Measurements from ENCODE around the gene MAFB.

MAFB gene

DNA sequence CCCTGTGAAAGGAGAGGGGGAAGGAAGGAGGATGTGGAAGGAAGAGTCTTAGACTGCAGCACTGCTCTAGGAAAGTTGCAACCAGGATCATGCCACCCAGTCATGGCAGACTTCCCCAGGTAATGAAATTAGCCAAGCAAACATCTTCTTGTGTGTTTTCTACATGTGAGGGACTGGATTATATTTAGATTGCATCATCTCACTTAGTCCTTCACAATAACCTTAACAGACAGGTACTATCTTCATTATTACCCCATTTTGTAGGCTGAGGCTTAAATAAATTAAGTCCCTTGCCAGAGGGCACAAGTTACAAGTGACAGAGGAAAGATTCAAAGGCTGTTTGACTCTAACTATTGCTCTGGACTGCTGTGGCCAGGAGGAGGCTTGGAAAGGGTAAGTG lies 9.7 kb upstream of the MAFB start:
- no peak for DNase-seq

DNA sequence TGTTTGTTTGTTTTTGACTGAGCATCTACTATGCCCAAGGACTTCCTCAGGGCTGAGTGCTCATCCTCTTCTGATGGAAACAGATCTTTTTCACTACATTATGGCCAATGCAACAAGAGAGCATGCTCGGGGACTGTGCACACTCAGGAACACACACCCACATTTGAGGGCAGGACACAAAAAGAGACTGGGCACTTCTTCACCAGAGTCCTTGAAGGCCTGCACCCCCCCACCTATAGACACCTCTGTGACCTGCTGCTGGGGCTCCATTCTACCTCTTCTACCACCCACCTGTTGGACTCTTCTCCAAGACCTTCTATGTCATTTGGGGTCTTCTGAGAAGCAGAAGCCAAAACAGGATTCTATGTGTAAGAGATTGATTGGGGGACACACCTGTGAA lies 9.2 kb upstream of the MAFB start:
- DNase-seq: no peak

DNA sequence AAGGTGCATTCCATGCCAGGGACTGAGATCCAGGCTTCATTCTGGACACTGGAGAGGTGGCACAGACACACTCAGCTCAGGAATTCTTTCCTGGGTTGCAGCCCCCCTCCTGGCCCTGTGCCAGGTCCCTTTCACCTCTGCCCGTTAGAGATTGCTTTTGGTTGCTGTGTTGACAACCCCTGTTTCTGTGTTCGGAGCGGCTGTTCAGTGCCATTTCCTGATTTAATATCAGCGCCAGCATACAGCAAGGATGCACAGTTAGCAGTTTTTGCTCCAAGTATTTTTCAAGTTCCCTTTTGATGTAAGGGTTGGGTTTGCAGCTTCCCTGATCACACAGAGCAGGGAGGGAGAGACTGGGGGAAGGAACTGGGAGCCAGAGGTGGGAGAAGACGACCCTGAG lies 8.5 kb upstream of the MAFB start:
- no peak for DNase-seq

DNA sequence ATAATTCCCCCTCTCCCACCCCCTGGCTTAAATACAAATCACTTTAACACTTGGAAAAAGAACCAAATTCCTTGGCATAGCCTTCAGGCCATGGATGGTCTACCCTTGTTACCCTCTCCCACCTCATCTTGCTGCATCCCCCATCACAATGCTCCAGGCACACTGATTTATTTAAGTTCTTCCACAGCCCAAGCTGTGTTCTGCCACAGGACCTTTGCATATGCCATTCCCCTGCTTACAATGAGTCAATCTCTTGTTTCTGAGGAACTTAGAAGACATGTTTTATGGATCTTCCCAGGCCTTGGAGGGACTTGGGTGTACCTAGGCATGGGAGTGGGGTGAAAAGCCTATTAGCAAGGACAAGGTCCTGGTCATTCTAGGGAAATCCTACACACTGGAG lies 6.2 kb upstream of the MAFB start:
- DNase-seq: no peak

DNA sequence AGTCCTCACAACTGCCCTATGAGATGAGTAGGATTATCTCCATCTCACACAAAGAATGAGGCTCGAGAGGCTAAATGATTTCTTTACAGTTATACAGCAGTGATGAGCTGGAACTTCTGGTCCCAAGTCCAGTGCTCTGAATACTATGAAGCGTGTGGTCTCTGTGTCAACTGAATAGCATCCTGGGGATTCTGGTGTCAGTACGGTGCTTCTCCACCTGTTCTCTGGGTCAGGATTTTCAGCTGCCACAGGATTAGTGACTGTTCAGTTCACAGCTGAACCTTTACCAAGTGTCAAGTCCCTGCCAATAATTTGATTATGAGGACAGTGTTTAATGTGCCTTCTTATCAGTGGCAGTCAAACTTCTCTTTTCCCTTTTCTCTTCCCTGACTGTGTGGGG lies 5.2 kb upstream of the MAFB start:
- DNase-seq: no peak

DNA sequence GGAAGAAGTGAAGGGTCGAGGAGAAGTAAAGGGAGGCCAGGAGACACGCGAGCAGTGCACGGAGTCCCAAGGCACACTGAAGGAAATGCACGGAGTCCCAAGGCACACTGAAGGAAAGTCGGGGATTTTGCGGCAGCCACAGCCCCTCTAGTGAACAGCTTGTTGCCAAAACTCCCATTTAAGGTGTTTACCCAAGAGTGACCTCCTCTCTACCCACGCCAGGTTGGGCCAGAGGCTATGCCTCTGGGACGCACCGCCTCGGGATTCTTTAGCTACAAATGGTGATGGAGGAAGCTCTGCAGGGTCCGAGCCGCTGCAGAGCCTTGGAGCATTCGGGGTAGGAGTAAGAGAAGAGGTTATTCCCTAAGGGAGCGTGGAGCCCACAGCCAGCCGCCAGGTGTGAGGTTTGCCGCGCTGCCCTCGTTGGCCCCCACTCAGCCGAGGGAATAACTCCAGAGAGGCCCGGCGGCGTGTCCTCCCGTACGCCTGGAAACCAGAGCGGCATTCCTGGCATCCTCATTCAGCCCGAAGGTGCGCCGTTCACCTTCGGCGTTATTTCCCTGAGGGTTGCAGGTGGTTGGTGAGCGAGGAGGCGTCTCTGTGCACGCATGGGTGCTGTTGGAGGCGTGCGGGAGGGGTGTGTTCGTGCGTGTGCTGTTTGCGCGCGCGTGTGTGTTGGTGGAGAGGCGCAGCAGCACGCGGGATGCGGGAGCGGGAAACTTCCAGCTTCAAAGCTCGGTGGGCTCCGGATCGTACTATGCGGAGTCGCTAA lies 3.4 kb upstream of the MAFB start:
- DNase-seq: no peak

DNA sequence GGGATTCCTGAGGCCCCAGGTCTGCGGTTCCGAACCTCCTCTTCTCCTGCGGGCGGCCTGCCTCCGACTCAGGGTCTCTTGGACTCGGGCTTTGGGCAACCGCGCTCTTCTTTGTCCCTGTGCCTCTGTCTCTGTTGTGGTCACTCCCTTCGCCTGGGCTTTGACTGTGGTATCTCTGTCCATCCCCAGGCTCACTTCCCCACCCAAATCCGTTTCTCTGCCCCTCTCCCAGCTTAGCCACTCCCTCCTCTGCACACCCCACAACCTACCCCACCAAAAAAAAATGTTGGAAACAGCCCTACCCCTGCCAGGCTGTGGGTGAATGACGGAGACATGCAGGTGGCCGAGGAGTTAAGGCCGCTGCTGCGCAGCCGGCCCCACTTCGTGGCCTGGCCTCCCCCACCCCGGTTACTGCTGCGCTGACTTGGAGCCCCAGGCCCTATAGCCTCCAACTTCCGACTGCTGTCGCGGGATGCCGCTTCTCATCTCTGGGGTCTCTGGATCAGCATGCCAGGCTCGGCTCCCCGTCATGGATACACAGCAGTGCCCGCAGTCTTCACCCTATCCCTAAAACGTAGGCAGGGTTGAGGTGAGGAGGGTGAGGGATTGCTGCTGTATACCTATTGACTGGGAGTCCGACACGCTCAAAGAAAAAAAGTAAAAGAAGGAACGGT lies 2.7 kb upstream of the MAFB start:
- no peak for DNase-seq

DNA sequence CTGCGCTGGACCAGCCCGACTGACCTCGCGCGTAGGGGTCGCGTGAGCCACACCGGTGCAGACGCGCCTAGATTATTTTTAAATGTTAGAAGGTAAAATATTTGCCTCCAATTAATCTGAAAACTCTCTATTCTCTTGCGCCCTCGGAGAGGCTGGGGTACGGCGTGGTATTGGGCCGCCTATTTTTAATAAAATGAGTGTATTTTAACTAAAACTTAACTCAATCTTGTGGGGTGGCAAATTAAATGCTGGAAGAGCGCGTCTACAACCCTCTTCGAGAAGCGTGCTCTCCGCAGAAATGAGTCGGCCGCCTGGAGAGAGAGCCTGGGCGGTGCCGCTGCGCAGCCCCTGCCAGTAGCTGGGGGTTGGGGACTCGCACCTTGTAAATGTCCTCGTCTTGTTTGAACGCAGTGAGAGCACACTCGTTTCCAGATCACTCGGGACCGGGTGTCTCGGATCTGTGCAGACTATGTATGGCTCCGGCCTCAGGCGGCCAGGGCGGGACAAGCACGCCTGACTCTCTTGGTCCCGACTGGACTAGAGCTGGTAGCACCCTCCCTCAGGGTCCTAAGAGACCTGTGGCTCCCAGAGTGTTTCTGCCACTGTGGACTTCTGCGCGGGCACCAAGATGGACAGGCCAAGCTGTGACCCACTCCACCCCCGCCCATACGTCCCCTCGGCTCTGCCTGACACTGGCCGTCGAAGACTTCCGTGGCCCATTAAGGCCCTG lies 2.0 kb upstream of the MAFB start:
- no peak for DNase-seq

DNA sequence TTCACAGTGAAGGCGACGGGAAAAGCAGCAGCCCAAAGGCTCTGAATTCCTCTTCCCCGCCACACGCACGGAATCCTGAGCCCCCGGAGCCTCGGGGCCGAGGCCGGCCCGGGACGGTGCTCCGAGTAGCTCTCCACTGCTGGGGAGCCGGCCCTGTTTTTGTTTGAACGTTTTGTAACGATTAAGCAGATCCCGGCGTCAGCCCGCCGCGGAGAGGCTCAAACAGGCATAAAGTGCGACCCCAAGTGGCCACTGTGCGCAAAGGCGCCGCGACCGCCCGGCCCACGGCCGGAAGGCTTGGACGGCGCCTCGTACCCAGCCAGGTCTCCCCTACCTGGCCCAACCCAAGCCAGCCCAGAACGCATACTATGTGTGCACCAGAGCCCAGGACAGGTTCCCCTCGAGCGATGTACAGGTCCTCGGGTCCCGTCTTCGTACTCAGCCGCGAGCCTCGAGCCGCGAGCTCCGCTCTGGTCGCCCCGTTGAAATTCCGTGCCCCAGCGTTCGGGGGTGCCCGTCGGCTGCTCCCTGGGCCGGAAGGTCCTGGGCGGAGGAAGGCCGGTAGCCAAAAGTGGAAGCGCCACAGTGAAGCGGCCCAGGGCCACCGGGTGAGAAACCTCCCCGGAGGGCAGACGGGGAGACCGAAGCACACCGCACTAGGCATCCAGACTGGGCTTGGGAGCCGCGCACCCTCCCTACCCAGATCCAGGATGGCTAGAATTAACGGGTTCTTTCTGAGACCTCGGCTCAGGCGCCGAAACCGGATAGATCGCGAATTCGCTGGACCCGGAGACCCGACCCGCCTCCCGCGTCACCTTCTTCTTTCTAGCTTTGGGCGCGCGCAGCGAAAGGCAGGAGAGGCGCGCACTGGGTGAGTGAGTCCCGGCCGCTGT lies 1.2 kb upstream of the MAFB start:
- DNase-seq: no peak

DNA sequence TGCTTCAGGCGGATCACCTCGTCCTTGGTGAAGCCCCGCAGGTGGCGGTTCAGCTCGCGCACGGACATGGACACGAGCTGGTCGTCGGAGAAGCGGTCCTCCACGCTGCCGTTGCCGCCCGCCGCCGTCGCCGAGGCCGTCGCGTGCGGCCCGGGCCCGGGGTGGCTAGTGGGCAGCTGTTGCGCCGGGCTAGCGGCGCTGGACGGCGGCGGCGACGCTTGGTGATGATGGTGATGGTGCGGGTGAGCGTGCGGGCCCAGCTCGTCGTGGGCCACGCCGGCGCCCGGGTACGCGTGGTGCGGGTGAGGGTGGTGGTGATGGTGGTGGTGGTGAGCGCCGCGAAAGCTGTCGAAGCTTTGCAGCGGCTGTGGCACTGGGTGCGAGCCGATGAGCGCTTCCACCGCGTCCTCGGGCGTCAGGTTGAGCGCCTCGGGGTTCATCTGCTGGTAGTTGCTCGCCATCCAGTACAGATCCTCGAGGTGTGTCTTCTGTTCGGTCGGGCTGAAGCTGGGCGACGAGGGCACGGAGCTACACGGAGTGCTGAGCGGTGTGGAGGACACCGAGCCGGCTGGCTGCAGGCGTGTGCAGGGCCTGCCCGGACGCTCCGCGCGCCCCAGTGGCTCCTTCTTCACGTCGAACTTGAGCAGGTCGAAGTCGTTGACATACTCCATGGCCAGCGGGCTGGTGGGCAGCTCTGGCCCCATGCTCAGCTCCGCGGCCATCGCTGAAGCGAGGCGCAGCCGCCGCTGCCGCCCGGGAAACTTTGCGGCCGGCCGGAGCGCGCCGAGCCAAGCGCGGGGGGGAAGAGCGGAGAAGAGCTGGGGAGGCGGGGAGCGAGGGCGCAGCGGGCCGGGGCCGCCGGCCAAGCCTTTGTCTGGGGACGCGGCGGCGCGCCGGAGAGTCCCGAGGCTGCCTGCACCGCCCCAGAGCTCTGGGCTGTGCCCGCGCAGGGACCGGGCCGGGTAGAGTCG lies 622 bp downstream of the MAFB start:
- no peak for DNase-seq

DNA sequence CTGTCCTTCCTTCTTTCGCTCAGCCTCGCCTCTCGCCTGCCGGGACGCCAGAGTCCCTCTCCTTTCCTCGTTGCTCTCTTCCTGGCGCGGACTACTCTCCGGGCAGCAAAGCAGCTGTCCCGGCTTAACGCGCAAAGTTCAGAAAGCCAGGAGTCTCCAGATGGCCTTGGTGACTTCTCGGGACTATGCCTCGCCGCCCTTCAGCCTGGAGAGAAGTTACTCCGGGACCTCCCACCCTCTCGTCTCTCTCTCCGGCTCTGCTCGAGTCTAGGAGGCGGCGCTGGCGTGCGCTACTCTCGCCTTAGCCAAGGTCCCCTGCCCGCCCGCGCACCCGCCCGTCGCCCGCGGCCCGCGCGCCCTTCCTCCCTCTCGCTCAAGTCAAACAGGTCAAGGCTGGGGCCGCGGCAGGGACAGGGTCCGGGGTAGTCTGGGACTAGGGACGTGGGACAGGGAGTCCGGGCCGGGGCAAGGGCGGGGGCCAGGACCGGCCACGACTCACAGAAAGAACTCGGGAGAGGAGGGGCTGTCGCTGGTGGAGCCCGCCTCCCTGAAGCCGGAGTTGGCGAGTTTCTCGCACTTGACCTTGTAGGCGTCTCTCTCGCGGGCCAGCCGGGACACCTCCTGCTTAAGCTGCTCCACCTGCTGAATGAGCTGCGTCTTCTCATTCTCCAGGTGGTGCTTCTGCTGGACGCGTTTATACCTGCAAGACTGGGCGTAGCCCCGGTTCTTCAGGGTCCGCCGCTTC lies 1.5 kb downstream of the MAFB start:
- no peak for DNase-seq

DNA sequence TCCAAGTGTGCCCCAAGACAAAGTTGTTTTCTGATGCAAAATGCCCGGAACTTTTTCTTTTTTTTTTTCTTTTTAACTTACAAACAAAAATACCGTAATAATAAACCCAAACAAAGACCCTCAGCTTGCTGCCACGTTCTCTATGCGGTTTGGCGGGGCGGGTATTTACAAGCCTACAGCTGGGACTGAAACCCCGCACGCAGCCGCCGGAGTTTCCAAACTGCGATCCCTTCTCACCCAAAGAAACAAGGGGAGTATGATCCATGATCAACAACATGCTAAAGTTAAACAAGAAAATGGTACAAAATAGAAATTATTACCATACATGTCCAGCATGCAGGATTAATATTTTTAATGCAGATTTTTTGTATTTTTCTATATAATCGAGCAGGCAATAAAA lies 2.1 kb downstream of the MAFB start:
- no peak for DNase-seq

DNA sequence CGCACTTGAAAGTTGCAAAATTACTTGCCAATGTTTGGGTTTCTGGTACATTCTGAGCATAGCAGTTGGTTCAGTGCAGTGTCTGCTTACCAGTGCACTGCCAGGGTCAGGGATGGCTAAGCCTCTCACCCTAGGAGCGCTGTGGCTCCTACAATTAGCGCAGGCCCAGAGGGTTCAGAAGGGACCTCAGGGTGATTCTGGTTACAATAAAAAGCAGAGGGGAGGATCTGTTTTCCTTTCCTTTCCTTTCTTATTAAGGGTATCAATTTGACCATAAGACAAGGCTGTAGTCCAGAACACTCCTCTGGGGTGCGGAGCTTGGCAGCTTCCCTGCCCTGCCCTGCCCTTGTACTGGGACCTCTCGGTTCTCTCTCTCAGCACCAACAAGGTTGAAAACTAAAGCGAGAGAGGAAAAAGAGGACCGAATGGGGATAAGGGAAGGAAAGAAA lies 2.6 kb downstream of the MAFB start:
- no peak for DNase-seq

DNA sequence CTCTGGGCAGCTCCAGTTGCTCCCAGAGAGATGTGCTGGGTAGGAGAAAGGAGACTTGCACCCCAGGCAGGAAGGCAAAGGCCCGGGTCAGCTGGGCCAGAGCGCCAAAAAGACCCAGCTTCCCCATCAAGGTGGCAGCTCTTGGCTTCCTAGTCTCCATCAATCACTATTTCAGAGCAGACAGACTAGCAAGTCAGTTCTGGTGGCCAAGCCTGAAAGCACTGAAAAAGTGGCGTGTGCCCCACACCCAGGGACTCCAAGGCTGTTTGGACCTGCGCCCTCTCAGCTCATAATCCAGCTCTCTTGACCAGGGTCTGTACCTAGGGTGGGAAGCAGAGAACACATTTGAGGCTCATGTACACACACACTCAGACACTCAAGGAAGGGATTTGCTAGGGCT lies 3.7 kb downstream of the MAFB start:
- DNase-seq: no peak

DNA sequence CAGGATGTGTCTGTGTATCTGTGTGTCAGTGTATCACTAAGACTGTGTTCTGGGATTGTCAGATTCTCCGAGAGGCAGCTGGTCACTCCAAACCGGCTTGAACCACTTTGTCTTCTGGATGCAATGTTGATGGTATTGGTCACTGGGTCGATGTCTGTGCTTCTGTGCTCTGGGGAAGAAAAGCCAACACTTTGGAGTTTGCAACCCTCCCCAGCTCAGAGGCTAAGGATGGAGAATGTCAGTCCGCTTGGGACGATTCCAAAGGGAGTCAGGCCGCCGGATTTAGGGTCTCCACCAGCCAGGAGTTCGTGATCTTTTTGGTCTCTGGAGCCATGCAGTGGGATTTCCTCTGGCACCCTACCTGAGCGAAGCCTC lies 5.2 kb downstream of the MAFB start:
- DNase-seq: no peak

DNA sequence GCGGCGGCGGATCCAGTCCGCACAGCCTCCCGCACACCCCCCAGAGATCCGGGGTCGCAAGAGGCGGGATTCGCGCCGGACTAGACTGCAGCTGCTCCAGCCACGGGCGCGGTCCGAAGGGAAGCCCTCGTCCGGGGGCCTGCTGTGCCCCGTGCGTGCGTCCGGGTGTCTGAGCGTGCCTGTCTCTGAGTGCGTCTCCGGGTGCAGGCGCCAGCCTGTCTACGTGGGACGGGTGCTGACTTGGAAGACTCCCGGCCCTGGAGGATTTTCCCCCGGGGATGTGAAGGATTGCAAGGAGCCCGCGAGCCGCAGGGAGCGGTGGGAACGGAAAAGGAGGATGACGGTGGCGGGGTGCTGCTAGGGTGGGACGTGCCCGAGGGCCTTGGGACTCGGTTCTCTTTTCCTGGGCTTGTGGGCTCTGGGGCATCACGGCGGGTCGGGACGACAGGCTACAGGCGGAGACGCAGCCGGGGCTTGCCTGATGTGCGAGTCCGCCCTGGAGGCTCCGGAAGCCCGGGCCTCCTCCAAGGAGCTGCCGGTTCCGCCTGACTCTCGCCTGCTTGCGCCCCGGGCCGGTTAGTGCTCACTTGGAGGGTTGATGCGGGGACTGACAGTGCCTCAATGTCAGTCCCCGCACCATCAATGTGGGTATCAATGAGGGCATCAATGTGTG lies 5.7 kb downstream of the MAFB start:
- DNase-seq: no peak

DNA sequence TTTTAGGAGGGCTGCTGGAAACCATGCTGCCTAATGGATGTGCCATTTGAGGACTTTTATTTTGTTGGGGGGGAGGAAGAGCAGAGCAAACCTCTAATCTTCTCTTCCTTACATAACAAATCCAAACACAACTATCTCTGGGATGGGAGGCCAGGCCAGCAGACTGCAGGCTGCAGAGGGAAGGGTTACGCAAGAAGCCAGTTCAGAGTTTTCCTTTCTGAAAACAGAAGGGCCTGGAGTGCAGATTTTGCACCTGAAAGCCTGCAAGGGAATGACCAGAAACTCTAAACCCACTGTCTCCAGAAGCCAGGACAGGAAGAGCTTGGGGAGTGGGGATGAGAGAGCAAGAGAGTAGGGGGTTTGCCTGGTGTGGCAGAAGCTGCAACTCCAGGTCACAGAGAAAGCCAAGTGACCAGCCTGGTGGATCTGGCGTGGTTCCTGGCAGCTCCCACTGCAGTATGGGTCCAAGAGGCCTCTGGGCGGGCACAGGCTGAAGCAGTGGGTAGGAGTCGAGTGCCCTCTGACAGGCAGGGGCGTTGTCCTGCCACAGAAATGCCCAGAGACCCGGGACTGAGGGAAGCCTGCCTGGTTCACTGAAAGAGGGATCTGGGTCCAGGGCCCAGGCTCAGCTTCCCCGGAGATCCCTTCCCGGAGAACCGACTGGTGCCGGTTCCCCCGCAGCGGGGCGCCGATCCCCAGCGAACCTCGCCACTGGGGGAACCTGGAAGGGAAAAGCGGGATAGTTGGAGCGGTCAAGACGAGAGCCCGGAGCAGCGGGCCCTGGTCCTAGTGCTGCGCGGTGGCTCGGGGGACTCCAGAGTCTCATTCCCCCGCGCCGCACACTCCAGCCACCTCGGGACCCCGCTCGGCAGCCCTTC lies 6.7 kb downstream of the MAFB start:
- DNase-seq: no peak

DNA sequence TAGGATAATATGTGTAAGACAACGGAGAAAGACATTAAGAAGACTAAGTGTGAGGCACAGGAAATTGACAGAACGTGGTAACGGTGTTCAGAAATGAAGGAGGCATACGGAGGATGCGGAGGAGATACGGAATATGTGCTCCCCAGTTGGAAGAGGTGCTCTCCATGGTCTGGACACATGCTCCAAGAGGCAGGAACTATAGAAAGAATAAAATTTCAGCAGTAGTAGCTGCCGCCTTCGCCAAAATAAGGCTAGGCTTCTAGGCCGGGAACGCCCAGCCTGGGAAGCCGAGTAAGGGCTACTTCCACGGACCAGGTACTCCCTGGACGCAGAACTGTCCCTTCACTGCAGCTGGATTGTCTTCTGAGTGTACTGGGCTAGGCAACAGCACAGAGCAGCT lies 7.4 kb downstream of the MAFB start:
- DNase-seq: no peak

DNA sequence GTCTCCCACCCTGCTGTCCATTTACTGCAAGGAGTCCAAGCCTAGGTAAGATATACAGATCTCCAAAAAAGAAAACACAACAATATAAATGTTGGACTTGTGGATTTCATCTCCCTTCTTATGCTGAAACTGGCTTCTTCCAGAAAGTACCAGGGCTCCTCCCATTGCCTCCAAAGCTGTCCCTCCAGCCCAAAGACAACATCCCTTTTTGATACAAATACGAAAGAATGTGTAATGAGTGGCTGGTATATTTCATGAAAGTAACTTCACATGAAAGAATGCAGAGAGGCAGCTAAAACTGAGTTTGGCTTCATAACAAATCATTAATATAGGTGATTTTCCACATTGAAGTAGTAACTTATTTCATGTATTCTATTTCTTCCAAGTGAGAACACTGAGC lies 7.9 kb downstream of the MAFB start:
- DNase-seq: no peak
